Stimulated activated CD8-positive, alpha-beta memory T cell treated with anti-CD3 and anti-CD28 coated beads, Interleukin-4, amount 100 ng/mL, for 48 hours (primary cell): Measurements from ENCODE around the gene ARHGAP44.
A peak's percentile ranks its signal among the peaks of the same experiment; 100 is the strongest.

ENCODE experiments used
- DNase-seq: peaks from one replicate; pipeline ENCODE4 v3.0.0-alpha.2; 2020

Gene ARHGAP44, protein sequence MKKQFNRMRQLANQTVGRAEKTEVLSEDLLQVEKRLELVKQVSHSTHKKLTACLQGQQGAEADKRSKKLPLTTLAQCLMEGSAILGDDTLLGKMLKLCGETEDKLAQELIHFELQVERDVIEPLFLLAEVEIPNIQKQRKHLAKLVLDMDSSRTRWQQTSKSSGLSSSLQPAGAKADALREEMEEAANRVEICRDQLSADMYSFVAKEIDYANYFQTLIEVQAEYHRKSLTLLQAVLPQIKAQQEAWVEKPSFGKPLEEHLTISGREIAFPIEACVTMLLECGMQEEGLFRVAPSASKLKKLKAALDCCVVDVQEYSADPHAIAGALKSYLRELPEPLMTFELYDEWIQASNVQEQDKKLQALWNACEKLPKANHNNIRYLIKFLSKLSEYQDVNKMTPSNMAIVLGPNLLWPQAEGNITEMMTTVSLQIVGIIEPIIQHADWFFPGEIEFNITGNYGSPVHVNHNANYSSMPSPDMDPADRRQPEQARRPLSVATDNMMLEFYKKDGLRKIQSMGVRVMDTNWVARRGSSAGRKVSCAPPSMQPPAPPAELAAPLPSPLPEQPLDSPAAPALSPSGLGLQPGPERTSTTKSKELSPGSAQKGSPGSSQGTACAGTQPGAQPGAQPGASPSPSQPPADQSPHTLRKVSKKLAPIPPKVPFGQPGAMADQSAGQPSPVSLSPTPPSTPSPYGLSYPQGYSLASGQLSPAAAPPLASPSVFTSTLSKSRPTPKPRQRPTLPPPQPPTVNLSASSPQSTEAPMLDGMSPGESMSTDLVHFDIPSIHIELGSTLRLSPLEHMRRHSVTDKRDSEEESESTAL

DNA sequence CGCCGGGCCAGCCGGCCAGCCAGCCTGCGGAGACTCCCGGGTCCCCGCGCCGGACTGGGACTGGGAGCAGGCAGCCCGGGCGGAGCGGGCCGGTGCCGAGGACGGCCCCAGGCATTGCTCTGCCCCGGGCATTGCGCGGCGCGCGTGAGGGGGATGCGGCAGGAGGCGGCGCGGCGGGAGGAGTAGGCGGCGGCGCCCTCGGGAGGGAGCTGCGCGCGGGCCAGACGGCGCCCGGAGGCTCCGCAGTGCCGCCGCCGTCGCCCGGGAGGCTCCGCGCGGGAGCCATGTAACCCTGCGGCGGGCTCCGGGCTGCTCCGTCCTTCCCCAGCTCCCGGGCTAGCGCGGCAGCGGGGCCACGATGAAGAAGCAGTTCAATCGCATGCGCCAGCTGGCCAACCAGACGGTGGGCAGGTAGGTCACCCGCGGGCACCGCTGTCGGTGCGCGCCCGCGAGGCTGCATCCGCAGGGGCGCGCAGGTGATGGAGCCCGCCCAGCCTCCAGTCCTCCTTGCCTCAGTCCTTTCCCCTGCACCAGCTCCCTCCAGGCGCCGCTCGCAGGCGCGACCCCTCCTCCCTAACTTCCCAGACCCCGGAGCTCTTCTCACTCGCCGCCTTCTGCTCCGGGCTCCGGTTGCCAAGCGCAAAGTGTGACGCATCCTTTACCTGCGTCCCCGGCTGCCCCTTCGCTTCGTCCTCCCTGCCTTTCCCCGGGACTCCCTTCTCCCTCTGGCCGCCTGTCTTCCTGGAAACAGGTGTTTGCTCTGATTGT is at the start of gene ARHGAP44:
TSS of gene ARHGAP44 (plus strand) at position 18 of the 768 bp plus-strand sequence. CDS start at position 359, 341 bp downstream.
- peak; percentile 59 for DNase-seq

DNA sequence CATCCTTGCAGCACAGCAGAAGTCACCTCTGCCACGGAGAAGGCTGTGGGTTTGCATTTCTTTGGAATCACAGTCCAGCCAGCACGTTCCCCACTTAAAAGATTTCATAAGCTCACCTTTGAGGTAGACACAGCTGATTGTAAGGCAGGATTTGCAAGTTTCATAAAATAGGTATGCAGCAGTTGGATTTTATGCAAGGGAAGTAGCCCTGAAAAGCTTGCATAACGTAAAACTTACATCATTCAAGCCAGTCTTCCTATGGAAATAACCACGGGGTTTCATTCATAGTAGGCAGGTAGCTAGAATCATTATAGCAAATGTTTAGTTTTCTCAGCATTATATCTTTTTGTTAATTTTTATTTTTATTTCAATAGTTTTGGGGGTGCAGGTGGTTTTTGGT is 49.8 kb upstream of the ARHGAP44 start:
- no peak for DNase-seq

GRCh38 chr17:12743046-12743445 is 46.3 kb upstream of the ARHGAP44 start:
- DNase-seq: no peak

- no peak for DNase-seq
Measured at GRCh38 chr17:12744298-12744697, 45.0 kb upstream of the ARHGAP44 start.

DNA sequence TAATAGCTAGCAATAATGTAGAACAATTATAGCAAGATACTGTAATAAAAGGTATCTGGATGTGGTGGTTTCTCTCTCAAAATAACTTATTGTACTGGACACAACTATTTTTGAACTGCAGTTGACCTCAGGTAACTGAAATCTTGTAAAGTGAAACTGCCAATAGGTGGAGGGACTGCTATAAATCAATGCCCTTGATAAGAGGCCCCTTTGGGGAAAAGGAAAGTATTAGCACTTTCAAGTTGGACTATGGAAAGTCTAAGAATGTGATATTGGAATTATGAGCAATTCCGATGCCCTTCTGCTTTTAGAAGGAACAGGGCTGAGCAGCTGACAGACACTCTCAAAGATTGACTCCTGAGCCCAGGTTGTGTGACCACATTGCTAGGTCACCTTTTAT is 44.5 kb upstream of the ARHGAP44 start:
- DNase-seq: no peak

GRCh38 chr17:12745486-12745885 is 43.8 kb upstream of the ARHGAP44 start:
- no peak for DNase-seq

DNA sequence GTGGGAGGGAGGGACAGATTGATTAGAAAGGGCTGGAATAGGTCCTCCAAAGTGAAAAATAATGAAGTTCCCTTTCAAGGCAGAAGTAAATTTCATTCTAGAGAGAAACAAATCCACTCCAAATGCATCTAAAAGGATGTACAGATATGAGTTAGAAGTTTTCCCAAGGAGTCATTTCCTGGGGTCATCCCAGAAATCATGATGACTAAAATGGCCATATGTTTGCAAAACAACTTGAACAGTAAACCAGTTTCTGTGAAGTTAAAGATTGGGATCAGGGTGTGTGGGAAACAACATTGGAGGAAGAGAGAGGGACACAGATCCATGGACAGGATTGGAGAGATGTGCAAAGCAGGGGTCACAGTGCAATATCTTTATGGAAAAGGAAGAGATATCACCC is 32.5 kb upstream of the ARHGAP44 start:
- no peak for DNase-seq

DNA sequence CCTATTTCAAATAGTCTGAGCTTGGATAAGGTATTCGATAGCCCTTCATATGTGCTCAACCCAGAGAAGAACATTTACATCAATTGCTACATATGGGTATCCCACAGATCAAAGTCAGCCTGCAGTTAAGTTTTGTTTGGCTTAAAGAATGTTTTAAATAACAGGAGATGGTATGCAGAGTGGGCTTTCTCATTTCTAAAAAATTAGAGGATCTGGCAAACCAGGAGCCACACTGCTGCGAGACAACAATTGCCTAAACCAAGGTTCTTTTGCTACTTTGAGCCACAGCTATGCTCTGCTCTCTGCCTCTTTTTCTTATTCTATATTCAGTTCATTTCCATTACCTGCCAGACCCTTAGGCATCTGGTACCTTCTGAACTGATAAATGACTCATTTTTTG is 30.2 kb upstream of the ARHGAP44 start:
- DNase-seq: no peak

DNA sequence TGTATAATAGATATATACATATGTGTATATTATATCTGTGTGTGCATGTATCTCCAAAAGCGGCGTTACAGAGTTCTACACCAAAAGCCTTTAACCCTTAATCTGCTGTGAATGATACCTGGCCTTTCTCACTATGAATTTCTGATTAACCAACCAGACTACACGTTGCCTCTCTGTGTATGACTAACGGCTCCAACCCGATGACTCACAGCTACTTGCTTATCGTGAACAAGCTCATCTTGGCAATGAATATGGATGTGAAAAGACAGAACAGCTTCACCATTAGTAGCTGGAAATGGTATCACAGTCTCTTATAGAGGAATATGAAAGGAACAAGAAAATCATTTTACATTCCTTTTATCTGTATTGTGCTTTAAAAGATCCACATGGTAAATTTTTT is 23.8 kb upstream of the ARHGAP44 start:
- no peak for DNase-seq

DNA sequence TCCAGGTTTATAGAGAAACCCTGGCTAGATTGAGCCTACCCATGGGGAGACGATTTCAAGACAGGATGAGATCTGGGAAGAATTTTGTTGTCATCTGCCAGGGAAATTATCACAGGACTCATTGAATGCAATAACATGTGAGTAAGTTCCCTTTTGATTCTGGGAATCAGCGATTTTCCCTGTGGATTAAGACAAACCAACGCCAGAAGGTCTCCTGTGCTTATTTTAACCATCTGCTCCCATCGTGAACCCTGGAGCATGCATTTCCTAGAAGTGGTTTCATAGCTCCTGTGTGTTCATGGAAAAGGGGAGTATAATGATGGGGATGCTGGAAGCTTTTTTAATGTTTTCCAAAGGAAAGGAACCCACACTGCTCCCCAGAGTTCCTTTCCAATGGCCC is 21.0 kb upstream of the ARHGAP44 start:
- DNase-seq: no peak

- no peak for DNase-seq
Measured at GRCh38 chr17:12769981-12770380, 19.3 kb upstream of the ARHGAP44 start.

- DNase-seq: no peak
Measured at GRCh38 chr17:12773153-12773552, 16.1 kb upstream of the ARHGAP44 start.

- DNase-seq: no peak
Measured at GRCh38 chr17:12789075-12789480, 220 bp upstream of the ARHGAP44 start.

GRCh38 chr17:12790249-12791106 is 1.2 kb downstream of the ARHGAP44 start:
- no peak for DNase-seq

GRCh38 chr17:12794919-12795532 is 5.7 kb downstream of the ARHGAP44 start:
- DNase-seq: no peak

GRCh38 chr17:12800855-12801365 is 11.6 kb downstream of the ARHGAP44 start:
- no peak for DNase-seq

GRCh38 chr17:12806630-12807029 is 17.3 kb downstream of the ARHGAP44 start:
- no peak for DNase-seq

- no peak for DNase-seq
Measured at GRCh38 chr17:12808723-12809122, 19.4 kb downstream of the ARHGAP44 start.

- DNase-seq: no peak
Measured at GRCh38 chr17:12812877-12813276, 23.6 kb downstream of the ARHGAP44 start.

- no peak for DNase-seq
Measured at GRCh38 chr17:12813664-12814063, 24.4 kb downstream of the ARHGAP44 start.

- DNase-seq: no peak
Measured at GRCh38 chr17:12814718-12815117, 25.4 kb downstream of the ARHGAP44 start.
